OCI-LY7 (cell line): ENCODE measurements around the gene PHF12. TPM values are rescaled to one million over a fixed set of nuclear protein-coding genes. Genes with fewer than 3 reads are reported as not detected.

ENCODE experiments used
- BruUV-seq: library from RNA; stranded (reverse); fragments of 400-500 nt; replicated peaks from 2 replicates; lab custom pipeline; 2021; lab: Mats Ljungman, UMichigan
- CTCF ChIA-PET: fragments of 300-600 bp; sonication (Branson Sonifier 250); formaldehyde crosslinking; loops from one replicate; lab custom pipeline; 2022; ENCODE audit warnings: antibody characterized with exemption; ENCODE audit not compliant: unreplicated experiment; lab: Charles Lee
- POLR2A ChIA-PET: fragments of 300-600 bp; sonication (Branson Sonifier 250); formaldehyde crosslinking; loops from one replicate; lab custom pipeline; 2022; ENCODE audit warnings: antibody characterized with exemption; lab: Charles Lee
- DNase-seq: peaks from one replicate; pipeline ENCODE4 v3.0.0-alpha.2; 2015; ENCODE audit warnings: low spot score
- H2AFZ ChIP-seq: fragments of 200-600 bp; sonication (generic), shearing (Covaris generic); 2 replicates; pipeline ENCODE4 v1.6.1; 2014; ENCODE audit warnings: mild to moderate bottlenecking, antibody characterized with exemption, low read length, moderate library complexity
- H3K27ac ChIP-seq: fragments of 200-600 bp; sonication (generic); 2 replicates; pipeline ENCODE4 v1.5.1; 2014; ENCODE audit warnings: mixed run types, low read depth, mild to moderate bottlenecking, moderate library complexity, low read length, inconsistent platforms; ENCODE audit not compliant: poor library complexity, severe bottlenecking
- H3K36me3 ChIP-seq: fragments of 200-600 bp; sonication (generic); 2 replicates; pipeline ENCODE4 v1.6.1; 2014; ENCODE audit warnings: mild to moderate bottlenecking, antibody characterized with exemption, low read length, moderate library complexity, mixed read lengths; ENCODE audit not compliant: insufficient read depth
- H3K4me1 ChIP-seq: fragments of 200-600 bp; sonication (generic); 2 replicates; pipeline ENCODE4 v1.5.1; 2014; ENCODE audit warnings: mild to moderate bottlenecking, low read length; ENCODE audit not compliant: insufficient read depth, poor library complexity, severe bottlenecking
- H3K4me2 ChIP-seq: fragments of 200-600 bp; sonication (generic); 2 replicates; pipeline ENCODE4 v1.6.1; 2014; ENCODE audit warnings: mild to moderate bottlenecking, low read length
- H3K4me3 ChIP-seq: fragments of 200-600 bp; sonication (generic); 2 replicates; pipeline ENCODE4 v1.5.1; 2014; ENCODE audit warnings: mild to moderate bottlenecking, low read depth, low read length; ENCODE audit not compliant: poor library complexity, severe bottlenecking
- H3K79me2 ChIP-seq: fragments of 200-600 bp; sonication (generic); 2 replicates; pipeline ENCODE4 v1.6.1; 2016; ENCODE audit warnings: low read depth, mild to moderate bottlenecking, low read length, moderate library complexity, mixed read lengths; ENCODE audit not compliant: insufficient read depth
- H3K9me2 ChIP-seq: fragments of 200-600 bp; sonication (generic); 2 replicates; pipeline ENCODE4 v1.6.1; 2016; ENCODE audit warnings: mild to moderate bottlenecking, low read length, mixed read lengths; ENCODE audit not compliant: insufficient read depth
- H3K9me3 ChIP-seq: fragments of 200-600 bp; sonication (generic); 2 replicates; pipeline ENCODE4 v1.6.1; 2014; ENCODE audit warnings: mild to moderate bottlenecking, mixed run types, low read length, mixed read lengths
- H4K20me1 ChIP-seq: fragments of 200-600 bp; sonication (generic); 2 replicates; pipeline ENCODE4 v1.6.1; 2014; ENCODE audit warnings: mild to moderate bottlenecking, antibody characterized with exemption, low read length, moderate library complexity, mixed read lengths; ENCODE audit not compliant: insufficient read depth
- CTCF ChIP-seq: fragments of 200-600 bp; sonication (generic); conservative IDR thresholded peaks from 2 replicates; pipeline ENCODE4 v1.5.1; 2014; ENCODE audit warnings: mild to moderate bottlenecking, antibody characterized with exemption, low read length, moderate library complexity, mixed read lengths
- EZH2phosphoT487 ChIP-seq: fragments of 200-600 bp; sonication (generic); IDR thresholded peaks from 2 replicates; pipeline ENCODE4 v1.6.1; 2018; ENCODE audit warnings: low read depth, borderline replicate concordance, mild to moderate bottlenecking, mixed run types, antibody characterized with exemption, low read length, moderate library complexity, mixed read lengths
- intact Hi-C: fragments of 100-400 bp; cut with micrococcal nuclease; formaldehyde crosslinking; loops from one replicate; pipeline ENCODE4 v1.10.0; 2022; ENCODE audit not compliant: unreplicated experiment
- total RNA-seq, 2 experiments: library from RNA; depleted of rRNA in 1 of 2; stranded (reverse); fragments of >200 nt in 1 of 2; shearing (Covaris generic) in 1 of 2; gene quantifications; 2 replicates each; pipeline ENCODE4 v1.2.3, GENCODE V29; 2014 to 2022

PHF12 gene
- total RNA-seq, 2 experiments from 2014 or later = 40.6 to 62.5 TPM

GRCh38 chr17:28956112-28956511, 4.8 kb upstream of the PHF12 start:
- no peak overlapping the region for H2AFZ ChIP-seq
- H3K4me1 ChIP-seq = peaks cover 10% of the 10 kb centered on the region
- no peak overlapping the region for H3K4me3 ChIP-seq
- H3K36me3 ChIP-seq = no peaks in the 10 kb centered on the region
- no peaks in the 10 kb centered on the region for H4K20me1 ChIP-seq
- H3K79me2 ChIP-seq = no peaks in the 10 kb centered on the region
- intact Hi-C loops = no loop called here
- ChIA-PET POLR2A (no interaction called here), CTCF (no interaction called here)
- no peak overlapping the region for H3K27ac ChIP-seq
- H3K4me2 ChIP-seq = no peak overlapping the region
- H3K9me3 ChIP-seq = no peaks in the 10 kb centered on the region
- no peaks in the 10 kb centered on the region for H3K9me2 ChIP-seq
- no peak for DNase-seq
- BruUV-seq = no TSS peak
- TF ChIP-seq EZH2phosphoT487 (no peak), CTCF (no peak)

GRCh38 chr17:28955408-28955807, 4.1 kb upstream of the PHF12 start:
- intact Hi-C loops = no loop called here
- H3K9me2 ChIP-seq = no peaks in the 10 kb centered on the region
- TF ChIP-seq EZH2phosphoT487 = no peak
- TF ChIP-seq CTCF = no peak
- no peak overlapping the region for H3K4me2 ChIP-seq
- no peak overlapping the region for H2AFZ ChIP-seq
- ChIA-PET POLR2A (no interaction called here), CTCF (no interaction called here)
- no peak for DNase-seq
- H3K79me2 ChIP-seq = peaks cover 5% of the 10 kb centered on the region; the same call in 1 of the 2 replicates
- H3K4me3 ChIP-seq = no peak overlapping the region
- no peaks in the 10 kb centered on the region for H3K36me3 ChIP-seq
- no TSS peak for BruUV-seq
- H3K27ac ChIP-seq = no peak overlapping the region
- no peaks in the 10 kb centered on the region for H3K9me3 ChIP-seq
- H3K4me1 ChIP-seq = peaks cover 10% of the 10 kb centered on the region
- no peaks in the 10 kb centered on the region for H4K20me1 ChIP-seq

GRCh38 chr17:28954886-28955285, 3.6 kb upstream of the PHF12 start:
- ChIA-PET POLR2A (no interaction called here), CTCF (no interaction called here)
- peaks cover 10% of the 10 kb centered on the region; the same call in 1 of the 2 replicates for H3K79me2 ChIP-seq

More at GRCh38 chr17:28954886-28955285, 3.6 kb upstream of the PHF12 start:
- no peak for TF ChIP-seq CTCF
- TF ChIP-seq EZH2phosphoT487 = no peak
- no peaks in the 10 kb centered on the region for H3K9me2 ChIP-seq
- no peak overlapping the region for H3K4me2 ChIP-seq
- H3K4me3 ChIP-seq = no peak overlapping the region
- intact Hi-C loops = no loop called here
- H4K20me1 ChIP-seq = no peaks in the 10 kb centered on the region
- no peak overlapping the region for H3K27ac ChIP-seq
- 0 out of 2 replicates have a peak, but pooled peaks cover 1% of the 10 kb centered on the region for H3K36me3 ChIP-seq
- H3K4me1 ChIP-seq = peaks cover 10% of the 10 kb centered on the region
- BruUV-seq = no TSS peak
- H2AFZ ChIP-seq = no peak overlapping the region
- DNase-seq = no peak
- no peaks in the 10 kb centered on the region for H3K9me3 ChIP-seq
